GM12878 (cell line): ENCODE measurements around the gene ANGEL2.

Source experiments
- EZH2 ChIP-seq: IDR thresholded peaks from 2 replicates; pipeline ENCODE4 v1.6.1; 2012; ENCODE audit warnings: low read depth, mild to moderate bottlenecking, control low read depth, inconsistent platforms, low read length, borderline replicate concordance; ENCODE audit not compliant: control insufficient read depth
- HDAC2 ChIP-seq: fragments of 200-600 bp; sonication (generic); IDR thresholded peaks from 2 replicates; pipeline ENCODE4 v1.6.1; 2017
- JUNB ChIP-seq: IDR thresholded peaks from 2 replicates; pipeline ENCODE4 v1.6.1; 2016; ENCODE audit warnings: antibody characterized with exemption, mild to moderate bottlenecking
- NFYA ChIP-seq: IDR thresholded peaks from 2 replicates; pipeline ENCODE4 v1.6.1; 2011; ENCODE audit warnings: low read depth, mild to moderate bottlenecking, low read length, improper control_type of control experiment, borderline replicate concordance
- RAD21 ChIP-seq: IDR thresholded peaks from 2 replicates; pipeline ENCODE4 v1.6.1; 2011; ENCODE audit warnings: mild to moderate bottlenecking, low read depth, low read length, moderate library complexity; ENCODE audit not compliant: insufficient read depth
- SUZ12 ChIP-seq: fragments of 200-600 bp; sonication (generic); IDR thresholded peaks from one replicate; pipeline ENCODE4 v1.6.1; 2018; ENCODE audit warnings: antibody characterized with exemption, mild to moderate bottlenecking; ENCODE audit not compliant: unreplicated experiment
- ZZZ3 ChIP-seq: IDR thresholded peaks from 2 replicates; pipeline ENCODE4 v1.6.1; 2011; ENCODE audit warnings: low read depth; ENCODE audit not compliant: control insufficient read depth, insufficient read length
- TF ChIP-seq, protein P1 (sequence below): fragments of 450-650 bp; IDR thresholded peaks from 2 replicates; pipeline ENCODE4 v1.6.1; 2018; ENCODE audit warnings: borderline replicate concordance, mild to moderate bottlenecking; ENCODE audit not compliant: partially characterized antibody
- TF ChIP-seq, protein P2 (sequence below): IDR thresholded peaks from 2 replicates; pipeline ENCODE4 v1.6.1; 2011; ENCODE audit warnings: low read depth, mild to moderate bottlenecking, low read length, moderate library complexity, borderline replicate concordance; ENCODE audit errors: extremely low read depth
- TF ChIP-seq, protein P3 (sequence below), 3 experiments: IDR thresholded peaks in 2 of 3; conservative IDR thresholded peaks in 1 of 3; 2 replicates each; pipeline ENCODE4 v1.5.1; 2011; ENCODE audit warnings: low read depth in 3 of 3, low read length in 3 of 3, mild to moderate bottlenecking in 3 of 3, control low read depth in 2 of 3, moderate library complexity in 2 of 3, inconsistent platforms in 1 of 3, mixed read lengths in 1 of 3; ENCODE audit not compliant: control insufficient read depth in 2 of 3, insufficient read depth in 1 of 3; ENCODE audit errors: extremely low read depth in 1 of 3

DNA sequence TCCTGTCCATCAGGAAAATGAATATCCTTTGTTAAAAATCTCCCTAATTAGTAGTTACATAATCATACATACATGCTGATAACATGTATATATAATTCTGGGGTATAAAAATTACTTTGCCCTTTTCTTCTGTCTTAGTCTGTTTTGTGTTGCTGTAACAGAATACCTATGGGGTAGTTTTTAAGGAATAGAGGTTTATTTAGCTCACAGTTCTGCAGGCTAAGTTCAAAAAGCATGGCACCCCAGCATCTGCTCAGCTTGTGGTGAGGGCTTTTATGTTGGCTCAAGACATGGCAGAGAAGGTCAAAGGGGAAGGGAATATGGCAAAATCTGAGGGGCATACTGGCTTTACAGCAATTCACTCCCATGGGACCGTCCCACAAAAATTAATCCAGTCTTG, 19.0 kb upstream of the ANGEL2 start:
- TF ChIP-seq, protein P1, sequence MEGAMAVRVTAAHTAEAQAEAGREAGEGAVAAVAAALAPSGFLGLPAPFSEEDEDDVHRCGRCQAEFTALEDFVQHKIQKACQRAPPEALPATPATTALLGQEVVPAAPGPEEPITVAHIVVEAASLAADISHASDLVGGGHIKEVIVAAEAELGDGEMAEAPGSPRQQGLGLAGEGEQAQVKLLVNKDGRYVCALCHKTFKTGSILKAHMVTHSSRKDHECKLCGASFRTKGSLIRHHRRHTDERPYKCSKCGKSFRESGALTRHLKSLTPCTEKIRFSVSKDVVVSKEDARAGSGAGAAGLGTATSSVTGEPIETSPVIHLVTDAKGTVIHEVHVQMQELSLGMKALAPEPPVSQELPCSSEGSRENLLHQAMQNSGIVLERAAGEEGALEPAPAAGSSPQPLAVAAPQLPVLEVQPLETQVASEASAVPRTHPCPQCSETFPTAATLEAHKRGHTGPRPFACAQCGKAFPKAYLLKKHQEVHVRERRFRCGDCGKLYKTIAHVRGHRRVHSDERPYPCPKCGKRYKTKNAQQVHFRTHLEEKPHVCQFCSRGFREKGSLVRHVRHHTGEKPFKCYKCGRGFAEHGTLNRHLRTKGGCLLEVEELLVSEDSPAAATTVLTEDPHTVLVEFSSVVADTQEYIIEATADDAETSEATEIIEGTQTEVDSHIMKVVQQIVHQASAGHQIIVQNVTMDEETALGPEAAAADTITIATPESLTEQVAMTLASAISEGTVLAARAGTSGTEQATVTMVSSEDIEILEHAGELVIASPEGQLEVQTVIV, result no peak
- TF ChIP-seq, protein P2, sequence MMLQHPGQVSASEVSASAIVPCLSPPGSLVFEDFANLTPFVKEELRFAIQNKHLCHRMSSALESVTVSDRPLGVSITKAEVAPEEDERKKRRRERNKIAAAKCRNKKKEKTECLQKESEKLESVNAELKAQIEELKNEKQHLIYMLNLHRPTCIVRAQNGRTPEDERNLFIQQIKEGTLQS, result no peak
- TF ChIP-seq, protein P3, sequence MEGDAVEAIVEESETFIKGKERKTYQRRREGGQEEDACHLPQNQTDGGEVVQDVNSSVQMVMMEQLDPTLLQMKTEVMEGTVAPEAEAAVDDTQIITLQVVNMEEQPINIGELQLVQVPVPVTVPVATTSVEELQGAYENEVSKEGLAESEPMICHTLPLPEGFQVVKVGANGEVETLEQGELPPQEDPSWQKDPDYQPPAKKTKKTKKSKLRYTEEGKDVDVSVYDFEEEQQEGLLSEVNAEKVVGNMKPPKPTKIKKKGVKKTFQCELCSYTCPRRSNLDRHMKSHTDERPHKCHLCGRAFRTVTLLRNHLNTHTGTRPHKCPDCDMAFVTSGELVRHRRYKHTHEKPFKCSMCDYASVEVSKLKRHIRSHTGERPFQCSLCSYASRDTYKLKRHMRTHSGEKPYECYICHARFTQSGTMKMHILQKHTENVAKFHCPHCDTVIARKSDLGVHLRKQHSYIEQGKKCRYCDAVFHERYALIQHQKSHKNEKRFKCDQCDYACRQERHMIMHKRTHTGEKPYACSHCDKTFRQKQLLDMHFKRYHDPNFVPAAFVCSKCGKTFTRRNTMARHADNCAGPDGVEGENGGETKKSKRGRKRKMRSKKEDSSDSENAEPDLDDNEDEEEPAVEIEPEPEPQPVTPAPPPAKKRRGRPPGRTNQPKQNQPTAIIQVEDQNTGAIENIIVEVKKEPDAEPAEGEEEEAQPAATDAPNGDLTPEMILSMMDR (IDR thresholded peaks at IDR 0.05 in 2 of 3, conservative IDR thresholded peaks at IDR 0.05 in 1 of 3; ENCODE audit: control insufficient read depth in 2 of 3, extremely low read depth in 1 of 3, insufficient read depth in 1 of 3, low read depth in 3 of 3, low read length in 3 of 3), result no peak
- no peak for TF ChIP-seq ZZZ3
- no peak for TF ChIP-seq RAD21
- TF ChIP-seq JUNB, result no peak
- TF ChIP-seq HDAC2, result no peak
- no peak for TF ChIP-seq NFYA
- TF ChIP-seq EZH2, result no peak
- no peak for TF ChIP-seq SUZ12
